HK-2 (cell line): Measurements from ENCODE around the gene KANTR.

Experiments used
- DNase-seq: peaks from one replicate; pipeline ENCODE4 v3.0.0-alpha.2; 2018; ENCODE audit not compliant: unreplicated experiment

Gene KANTR

DNA sequence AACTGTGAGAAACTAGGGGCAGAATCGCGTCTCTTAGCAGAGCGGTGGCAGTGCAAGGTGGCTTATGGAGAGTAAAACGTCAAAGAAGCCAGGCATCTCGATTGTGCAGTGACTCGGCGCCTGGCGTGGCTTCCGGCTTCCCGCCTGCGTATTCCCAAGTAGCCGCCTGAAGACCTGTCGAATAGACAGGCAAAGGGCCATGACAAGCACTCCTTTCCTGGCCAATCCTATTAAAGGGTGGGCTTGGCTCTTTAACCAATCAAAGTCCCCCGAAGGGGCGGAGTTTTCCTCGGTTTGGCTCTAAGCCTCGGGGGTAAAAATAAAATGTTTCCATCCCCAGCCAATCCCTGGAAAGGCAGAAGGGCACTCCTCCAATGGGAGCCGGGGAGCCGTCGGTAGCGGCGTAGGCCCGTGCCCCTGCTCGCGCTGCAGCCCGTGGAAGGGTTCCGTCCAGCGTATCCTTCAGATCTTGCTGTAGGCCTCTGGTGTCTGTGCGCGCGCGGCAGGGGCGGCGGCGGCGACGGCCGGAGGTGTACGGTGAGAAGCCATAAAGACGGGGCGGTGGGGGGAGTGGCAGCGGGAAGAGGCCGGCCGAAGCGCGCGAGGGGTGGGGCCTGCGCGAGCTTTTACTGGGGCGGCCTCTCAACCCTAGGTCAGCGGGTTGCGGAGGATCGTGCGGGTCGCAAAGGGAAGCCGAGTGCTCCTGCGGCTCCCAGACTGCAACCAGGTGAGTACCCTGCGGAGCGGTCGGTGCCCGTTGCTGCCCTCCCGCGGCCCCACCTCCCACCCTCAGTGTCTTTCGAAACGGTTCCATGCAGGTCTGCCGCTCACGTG, at the start of gene KANTR:
Gene KANTR (plus strand): TSS at position 395 of the 834 bp plus-strand sequence. CDS start 30,131 bp downstream, outside the sequence.
- DNase-seq = peak; percentile 85

- no peak for DNase-seq
Measured at GRCh38 chrX:53044995-53045394, 48.9 kb upstream of the KANTR start.

GRCh38 chrX:53047228-53047627, 46.7 kb upstream of the KANTR start:
- DNase-seq = no peak

DNA sequence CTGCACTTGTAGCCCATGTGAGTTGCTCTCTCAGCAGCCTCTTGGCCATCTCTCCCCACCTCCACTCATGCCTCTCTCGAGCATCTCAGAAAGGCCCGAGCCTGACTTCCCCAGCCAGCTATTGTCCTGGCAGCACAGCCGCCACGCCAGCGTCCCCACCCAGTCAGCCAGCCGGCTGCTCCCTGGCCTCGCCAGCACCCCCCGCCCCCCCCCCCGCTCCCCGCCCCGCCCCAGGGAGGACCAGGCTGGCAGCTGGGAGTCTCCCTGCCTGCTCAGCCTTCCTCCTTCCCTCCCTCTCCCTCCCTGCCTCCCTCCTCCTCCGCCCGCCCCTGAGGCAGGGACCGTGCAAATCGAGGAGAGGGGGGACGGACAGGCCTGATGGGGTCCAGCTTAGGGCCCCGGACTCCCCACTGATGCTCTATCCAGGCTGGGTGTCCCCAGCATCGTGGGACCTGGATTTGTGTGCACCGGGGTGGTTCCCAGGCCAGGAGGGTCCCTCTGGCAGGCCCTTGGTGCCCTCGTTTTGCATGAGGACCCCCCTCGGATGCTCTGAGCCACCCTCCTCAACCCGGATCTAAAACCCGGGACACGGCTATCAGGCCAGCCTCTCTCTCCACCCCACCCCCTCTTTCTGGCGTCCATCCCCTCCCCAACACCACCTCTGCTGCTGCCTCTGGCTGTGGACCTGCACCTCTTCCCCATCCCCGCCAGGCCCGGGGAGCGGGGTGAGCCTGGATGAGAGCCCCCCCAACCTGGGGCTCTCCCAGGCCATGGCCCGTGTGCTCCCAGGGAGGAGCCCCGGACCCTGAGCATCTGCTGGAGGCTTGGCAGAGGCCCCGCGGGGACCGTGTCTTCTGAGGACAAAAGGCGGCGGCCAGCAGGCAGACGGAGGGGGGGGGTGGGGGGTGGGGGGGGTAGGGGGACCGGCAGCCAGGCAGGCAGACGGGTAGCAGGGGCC, 45.5 kb upstream of the KANTR start, which contains the start of gene GPR173:
Gene GPR173 (plus strand): TSS at position 621 of the 958 bp plus-strand sequence. CDS start 27,833 bp downstream, outside the sequence.
- peak; percentile 71 for DNase-seq

DNA sequence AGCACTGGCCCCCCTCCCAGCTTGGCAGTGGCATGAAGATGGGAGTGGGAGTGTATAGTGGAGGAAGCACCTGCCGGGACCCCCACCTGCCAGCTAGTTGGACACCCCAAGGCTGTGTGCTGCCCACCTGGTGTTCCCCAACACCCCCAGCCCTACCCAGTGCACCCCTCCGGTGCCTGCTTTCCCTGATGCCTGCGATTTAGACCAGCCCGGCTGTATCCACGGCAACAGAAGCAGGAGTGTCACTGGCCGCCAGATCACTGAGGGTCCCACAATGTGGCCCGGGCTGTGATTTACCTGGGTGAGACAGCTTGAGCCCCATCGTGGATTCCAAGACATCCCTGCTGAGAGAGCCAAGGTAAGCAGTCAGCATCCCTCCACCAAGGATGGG, 44.8 kb upstream of the KANTR start:
- no peak for DNase-seq

DNA sequence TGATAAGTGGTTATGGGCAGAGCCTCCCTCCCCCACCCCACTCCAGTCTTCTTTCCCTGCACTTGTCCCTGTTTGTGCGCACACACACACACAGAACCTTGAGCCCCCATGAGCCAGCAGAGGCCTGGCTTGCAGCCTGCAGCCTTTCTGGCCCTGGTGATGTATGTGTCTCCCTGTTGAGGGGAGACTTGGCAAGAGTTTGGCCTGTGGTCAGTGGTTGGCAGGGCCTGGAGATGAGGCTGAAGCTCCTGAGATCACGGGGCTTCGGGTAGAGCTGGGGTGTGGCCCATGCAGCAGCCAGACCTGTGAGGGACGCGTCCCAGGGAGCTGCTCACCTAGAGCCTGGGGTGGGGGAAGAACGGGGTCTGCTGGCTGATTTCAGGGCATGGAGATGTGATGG, 43.1 kb upstream of the KANTR start:
- DNase-seq = no peak

DNA sequence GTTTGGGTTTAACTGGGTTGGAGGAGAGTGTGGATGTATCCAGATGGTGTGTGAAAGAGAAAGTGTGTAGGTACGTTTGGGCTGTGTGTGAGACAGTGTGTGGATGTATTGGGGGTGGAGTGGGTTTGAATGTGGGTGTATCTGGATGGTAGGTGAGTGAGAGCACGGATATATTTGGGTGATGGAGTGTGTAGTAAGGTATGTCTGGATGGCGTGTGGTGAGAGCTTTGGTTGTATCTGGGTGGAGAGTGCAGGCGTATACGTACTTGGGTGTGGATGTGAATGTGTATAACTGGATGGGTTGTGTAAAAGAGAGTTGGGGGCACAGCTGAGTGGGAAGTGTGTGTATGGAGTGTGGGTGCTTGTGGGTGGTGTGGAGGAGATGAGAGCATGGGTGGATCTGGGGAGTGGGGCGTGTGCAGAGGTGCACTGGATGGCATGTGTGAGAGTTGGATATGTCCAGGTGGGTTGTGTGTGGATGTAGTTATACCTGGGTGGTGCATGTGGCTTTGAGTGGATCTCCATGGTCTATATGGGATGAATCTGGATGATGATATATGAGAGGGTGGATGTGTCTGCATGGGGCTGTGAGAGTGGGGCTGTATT, 38.6 kb upstream of the KANTR start:
- DNase-seq = no peak

GRCh38 chrX:53056292-53056691, 37.6 kb upstream of the KANTR start:
- DNase-seq = no peak

- no peak for DNase-seq
Measured at GRCh38 chrX:53065104-53065503, 28.8 kb upstream of the KANTR start.

GRCh38 chrX:53071064-53071463, 22.9 kb upstream of the KANTR start:
- no peak for DNase-seq

DNA sequence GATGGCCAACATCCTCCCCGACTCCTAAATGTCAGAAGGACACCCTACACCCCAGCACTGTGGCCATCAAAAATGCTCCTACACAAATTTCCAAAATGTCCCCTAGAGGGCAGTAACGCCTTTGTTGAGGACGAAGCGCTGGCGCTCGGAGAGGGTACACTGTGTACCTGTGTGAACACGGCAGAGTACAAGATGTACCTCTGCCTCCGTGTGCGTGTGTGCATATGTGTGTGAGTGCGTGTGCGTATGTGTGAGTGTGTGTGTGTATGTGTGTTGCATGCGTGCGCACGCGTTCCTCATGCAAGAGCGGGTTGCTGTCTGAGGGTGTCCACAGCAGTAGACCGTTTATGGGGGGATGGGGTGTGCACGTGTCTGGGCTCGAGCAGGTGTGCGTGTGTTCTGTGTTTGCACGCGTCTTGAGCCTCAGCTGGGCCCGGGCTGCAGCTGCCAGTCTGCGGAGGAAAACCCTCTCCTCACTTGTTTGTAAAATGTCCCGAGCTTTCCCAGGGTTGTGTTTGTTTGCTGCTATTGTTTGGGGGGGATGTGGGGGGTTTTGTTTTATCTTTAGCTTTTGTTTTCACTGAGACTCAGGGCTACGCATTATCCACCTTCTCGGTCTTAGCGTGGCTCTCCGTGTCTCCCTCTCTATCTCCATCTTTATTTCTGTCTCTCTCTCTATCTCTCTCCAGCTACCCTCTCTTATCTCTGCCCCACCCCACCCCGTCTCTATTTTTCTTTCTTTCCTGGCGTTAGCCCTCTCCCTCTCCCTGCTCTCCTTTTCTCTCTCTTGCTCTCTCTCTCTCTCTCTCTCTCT, 22.1 kb upstream of the KANTR start:
- DNase-seq = peak; percentile 26

DNA sequence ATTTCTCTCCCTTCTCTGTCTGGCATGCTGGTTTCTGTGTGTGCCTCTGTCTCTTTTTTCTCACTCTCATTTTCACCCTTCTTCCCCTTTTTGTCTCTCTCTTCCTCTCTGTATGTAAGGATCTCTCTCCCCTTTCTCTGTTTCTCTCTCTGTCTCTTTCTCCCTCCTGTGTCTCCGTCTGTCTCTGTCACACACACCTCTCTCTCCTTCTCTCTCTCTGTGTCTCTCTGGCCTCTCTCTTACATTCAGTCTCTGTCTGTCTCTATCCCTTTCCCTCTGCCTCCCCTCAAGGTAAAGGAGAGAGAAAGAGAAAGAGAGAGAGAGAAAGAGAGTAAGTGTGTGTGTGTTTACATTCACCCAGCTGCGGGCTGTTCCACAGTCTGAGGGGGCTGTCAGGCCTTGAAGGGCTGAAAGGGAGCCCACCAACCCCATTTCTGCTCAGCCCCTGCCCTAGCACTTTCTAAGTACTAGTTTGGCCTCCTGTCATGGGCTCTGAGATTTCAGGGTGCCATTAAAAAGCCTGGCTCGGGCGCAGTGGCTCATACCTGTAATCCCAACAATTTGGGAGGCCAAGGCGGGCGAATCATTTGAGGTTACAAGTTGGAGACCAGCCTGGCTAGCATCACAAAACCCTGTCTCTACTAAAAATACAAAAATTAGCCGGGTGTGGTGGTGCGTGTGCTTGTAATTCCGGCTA, 21.4 kb upstream of the KANTR start:
- no peak for DNase-seq

DNA sequence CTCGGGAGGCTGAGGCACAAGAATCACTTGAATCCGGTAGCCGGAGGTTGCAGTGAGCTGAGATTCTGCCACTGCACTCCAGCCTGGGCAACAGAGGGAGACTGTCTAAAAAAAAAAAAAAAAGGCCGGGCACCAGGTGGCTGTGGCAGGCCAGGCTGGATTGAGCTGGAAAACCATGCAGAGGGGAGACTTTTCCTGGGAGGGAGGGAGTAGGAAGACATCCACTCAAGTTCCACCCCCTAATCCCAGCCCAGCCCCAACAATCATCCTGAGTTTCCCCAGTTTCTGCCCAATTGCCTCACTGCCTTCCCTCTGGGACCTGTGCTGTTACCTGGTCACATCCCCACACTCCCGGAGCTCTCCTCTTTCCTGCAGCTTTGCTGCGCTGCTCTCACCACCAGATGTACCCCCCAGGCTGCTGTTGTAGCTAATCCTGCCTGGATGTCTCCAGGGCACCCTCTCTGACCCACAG, 20.8 kb upstream of the KANTR start:
- no peak for DNase-seq

DNA sequence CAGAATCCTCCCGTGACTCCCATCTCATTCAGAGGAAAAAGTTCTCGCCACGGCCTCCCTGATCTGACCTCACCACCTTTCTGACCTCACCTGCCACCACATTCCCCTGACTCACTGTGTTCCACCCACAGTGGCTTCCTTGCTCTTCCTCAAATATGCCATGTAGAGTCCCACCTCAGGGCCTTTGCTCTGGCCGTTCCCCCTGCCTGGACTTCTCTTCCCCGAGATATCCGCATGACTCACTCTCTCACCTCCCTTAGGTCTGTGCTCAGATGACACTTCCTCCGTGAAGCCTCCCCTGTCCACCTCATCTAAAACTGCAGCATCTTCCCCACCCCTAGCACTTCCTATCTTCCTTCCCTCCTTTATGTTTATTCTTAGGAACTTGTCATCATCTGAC, 18.9 kb upstream of the KANTR start:
- peak; percentile 15 for DNase-seq

- DNase-seq = no peak
Measured at GRCh38 chrX:53076671-53077070, 17.3 kb upstream of the KANTR start.

- no peak for DNase-seq
Measured at GRCh38 chrX:53077207-53078197, 16.4 kb upstream of the KANTR start.

DNA sequence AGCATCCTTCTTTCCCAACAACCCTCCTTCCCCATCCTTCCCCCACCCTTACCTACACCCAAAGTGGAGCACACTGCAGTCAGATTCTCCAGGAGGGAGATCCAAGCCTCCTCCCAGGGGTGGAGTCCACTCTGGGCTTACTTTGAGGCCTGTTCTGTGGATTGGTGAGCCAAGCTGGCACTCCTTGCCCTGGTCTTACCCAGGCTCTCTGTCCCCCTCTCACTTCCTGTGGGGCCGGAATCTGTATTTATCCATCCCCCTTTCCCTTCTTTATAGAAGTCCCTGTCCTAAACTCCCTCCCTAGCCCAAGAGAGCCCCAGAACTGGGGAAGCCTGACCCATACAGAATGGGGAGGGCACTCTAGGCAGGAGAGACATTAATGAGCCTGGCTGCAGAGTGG, 15.0 kb upstream of the KANTR start:
- no peak for DNase-seq

- DNase-seq = no peak
Measured at GRCh38 chrX:53080628-53081580, 13.0 kb upstream of the KANTR start.
